ENCODE data around the gene NMRK2. TPM values are rescaled to one million over a fixed set of nuclear protein-coding genes. Genes with fewer than 3 reads are reported as not detected.

Gene NMRK2
- polyA plus RNA-seq, 1 of the 3 experiments (the other 2 are of a cell fraction) = not detected

Small RNA genes lying within 50 kb of the gene (small RNA-seq; reads per million reads assigned to genes)
- gene RN7SL202P = 0 reads per million in 7 experiments
- gene SNORD37 = 7.9 to 97.2 (median 24.3) reads per million in 7 experiments

Other genes with a start within 250 kb of the NMRK2 start
- 6.9 and 12.3 TPM in 2 replicates for gene PIP5K1C, start 232.6 kb upstream of the NMRK2 start, polyA plus RNA-seq (2012; rRNA removed)
- gene TJP3, start 224.7 kb upstream of the NMRK2 start, polyA plus RNA-seq (2012; rRNA removed) = 0.24 and 0.36 TPM in 2 replicates
- gene APBA3, start 171.4 kb upstream of the NMRK2 start, polyA plus RNA-seq (2012; rRNA removed) = 10.6 and 13.0 TPM in 2 replicates
- gene MRPL54, start 170.4 kb upstream of the NMRK2 start, polyA plus RNA-seq (2012; rRNA removed) = 103 and 125 TPM in 2 replicates
- gene RAX2, start 160.8 kb upstream of the NMRK2 start, polyA plus RNA-seq (2012; rRNA removed) = not detected in 2 replicates
- not detected in 2 replicates for gene MATK, start 146.7 kb upstream of the NMRK2 start, polyA plus RNA-seq (2012; rRNA removed)
- gene ZFR2, start 64.0 kb upstream of the NMRK2 start, polyA plus RNA-seq (2012; rRNA removed) = 0.18 and 0.44 TPM in 2 replicates
- gene ATCAY, start 52.4 kb upstream of the NMRK2 start, polyA plus RNA-seq (2012; rRNA removed) = 0.84 and 1.2 TPM in 2 replicates
- 118 and 142 TPM in 2 replicates for gene DAPK3, start 38.0 kb downstream of the NMRK2 start, polyA plus RNA-seq (2012; rRNA removed)
- 1,295 and 1,553 TPM in 2 replicates for gene EEF2, start 52.4 kb downstream of the NMRK2 start, polyA plus RNA-seq (2012; rRNA removed)
- 7.7 and 14.1 TPM in 2 replicates for gene PIAS4, start 74.7 kb downstream of the NMRK2 start, polyA plus RNA-seq (2012; rRNA removed)
- 5.6 and 7.4 TPM in 2 replicates for gene ZBTB7A, start 133.8 kb downstream of the NMRK2 start, polyA plus RNA-seq (2012; rRNA removed)
- 67.2 and 114 TPM in 2 replicates for gene MAP2K2, start 191.1 kb downstream of the NMRK2 start, polyA plus RNA-seq (2012; rRNA removed)
- gene CREB3L3, start 220.6 kb downstream of the NMRK2 start, polyA plus RNA-seq (2012; rRNA removed) = 0.05 TPM in 1 of 2 replicates, not detected in the other
- gene SIRT6, start 249.5 kb downstream of the NMRK2 start, polyA plus RNA-seq (2012; rRNA removed) = 37.2 and 41.0 TPM in 2 replicates
- gene ANKRD24, start 249.6 kb downstream of the NMRK2 start, polyA plus RNA-seq (2012; rRNA removed) = 0.87 and 1.1 TPM in 2 replicates

Data from SK-N-SH (cell line).